Germinal center (tissue), 1 donor: ENCODE results near the gene RGS9BP.
"Not testable (repeated sequence)": the region's sequence is repeated elsewhere in the genome, so short reads cannot be mapped to it uniquely, and the experiment has no call there.

Experiments
- DNase-seq: peaks from one replicate; pipeline ENCODE4 v3.0.0; 2012; ENCODE audit warnings: mixed read lengths, low spot score

Gene RGS9BP

DNA sequence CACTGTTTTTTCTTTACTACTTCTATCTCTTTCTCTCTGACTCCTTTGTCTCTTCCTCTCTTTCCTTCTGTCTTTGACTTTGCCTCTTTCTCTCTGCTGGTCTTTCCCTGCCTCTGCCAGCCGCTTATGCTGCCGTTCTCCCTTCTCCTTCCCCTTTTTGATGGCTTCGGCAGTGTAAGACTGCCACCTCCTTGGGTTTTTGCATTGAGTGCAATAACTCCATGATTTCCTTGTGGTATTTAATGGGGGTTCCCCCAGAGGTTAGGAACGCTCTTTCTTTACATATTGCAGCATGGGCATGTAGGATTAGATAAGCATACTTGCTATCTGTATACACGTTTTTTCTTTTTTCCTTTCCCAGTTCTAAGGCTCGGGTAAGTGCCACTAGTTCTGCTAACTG, 19.9 kb downstream of the RGS9BP start:
- DNase-seq, result not testable (repeated sequence)

DNA sequence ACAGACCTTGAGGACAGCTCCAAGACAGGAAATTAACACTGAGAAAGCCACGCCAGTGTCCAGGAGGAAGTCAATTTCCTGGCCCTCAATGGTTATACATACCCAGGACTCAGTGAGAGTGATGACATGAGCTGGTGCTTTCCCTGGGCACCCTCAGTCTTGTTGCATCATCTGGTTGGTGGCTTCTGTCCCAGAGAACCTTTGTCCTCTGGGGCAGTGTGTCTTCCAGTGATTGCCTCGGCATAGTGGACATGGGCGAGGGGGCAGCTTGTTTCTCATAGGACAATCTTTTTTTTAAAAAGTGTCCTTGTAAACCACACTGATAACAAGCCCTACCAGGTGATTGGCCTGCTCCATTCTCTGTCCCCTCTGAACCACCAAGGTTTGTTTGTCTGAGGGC, 21.1 kb downstream of the RGS9BP start:
- DNase-seq, result not testable (repeated sequence)

DNA sequence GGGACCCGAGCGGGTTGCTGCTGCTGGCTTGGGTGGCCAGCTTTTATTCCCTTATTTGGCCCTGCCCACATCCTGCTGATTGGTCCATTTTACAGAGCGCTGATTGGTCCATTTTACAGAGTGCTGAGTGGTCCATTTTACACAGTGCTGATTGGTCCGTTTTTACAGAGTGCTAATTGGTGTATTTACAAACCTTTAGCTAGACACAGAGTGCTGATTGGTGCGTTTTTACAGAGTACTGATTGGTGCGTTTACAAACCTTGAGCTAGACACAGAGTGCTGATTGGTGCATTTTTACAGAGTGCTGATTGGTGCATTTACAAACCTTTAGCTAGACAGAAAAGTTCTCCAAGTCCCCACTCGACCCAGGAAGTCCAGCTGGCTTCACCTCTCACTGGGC, 24.5 kb downstream of the RGS9BP start:
- not testable (repeated sequence) for DNase-seq

GRCh38 chr19:32702010-32702409, 26.4 kb downstream of the RGS9BP start:
- no peak for DNase-seq

DNA sequence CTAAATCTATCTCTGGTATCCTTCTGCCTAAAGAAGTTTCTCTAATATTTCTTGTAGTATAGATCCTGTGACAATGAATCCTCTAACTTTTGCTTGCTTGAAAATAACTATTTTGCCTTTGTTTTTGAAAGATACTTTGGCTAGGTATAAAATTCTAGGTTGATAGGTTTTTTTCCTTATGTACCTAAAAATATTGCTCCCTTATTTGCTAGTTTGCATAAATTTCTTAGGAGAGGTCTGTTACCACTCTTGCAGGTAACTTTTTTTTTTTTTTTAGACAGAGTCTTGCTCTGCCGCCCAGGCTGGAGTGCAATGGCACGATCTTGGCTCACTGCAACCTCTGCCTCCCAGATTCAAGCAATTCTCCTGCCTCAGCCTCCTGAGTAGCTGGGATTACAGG, 28.4 kb downstream of the RGS9BP start:
- not testable (repeated sequence) for DNase-seq

DNA sequence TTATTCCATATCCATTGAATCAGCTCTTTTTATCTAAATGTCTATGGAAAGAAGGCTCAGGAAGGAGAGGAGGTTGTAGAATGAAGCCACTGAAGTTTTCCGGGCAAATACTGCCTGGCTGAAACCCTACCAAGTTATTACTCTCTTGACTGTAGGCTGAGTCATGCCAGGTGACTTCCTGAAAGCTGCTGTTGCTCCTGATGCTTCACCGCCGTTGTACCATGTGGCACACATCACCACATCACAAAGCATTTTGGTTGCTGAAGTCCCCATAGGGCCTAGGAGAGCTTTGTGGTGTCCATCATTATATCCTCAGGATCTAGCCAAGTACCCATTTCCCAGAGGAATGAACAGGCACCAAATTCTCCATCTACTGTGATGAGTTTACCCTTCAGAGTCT, 32.8 kb downstream of the RGS9BP start:
- DNase-seq, result no peak

GRCh38 chr19:32709032-32709431, 33.4 kb downstream of the RGS9BP start:
- no peak for DNase-seq

DNA sequence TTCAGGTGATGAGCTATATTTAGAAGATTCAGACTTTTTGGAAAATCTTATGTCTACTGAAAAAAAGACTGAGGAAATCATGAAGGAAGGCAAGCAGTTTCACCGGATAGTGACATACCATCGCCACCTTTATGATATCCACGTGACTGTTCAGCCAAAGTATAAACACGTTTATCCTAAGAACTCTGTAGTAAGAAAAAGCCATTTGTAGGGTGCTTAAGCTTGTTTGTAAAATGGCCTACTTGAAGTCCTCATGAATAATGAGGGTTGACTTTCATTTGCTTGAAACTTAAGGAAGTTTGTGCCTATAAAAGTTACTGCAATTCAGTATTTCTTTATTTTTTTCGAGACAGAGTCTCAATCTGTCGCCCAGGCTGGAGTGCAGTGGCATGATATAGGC, 36.1 kb downstream of the RGS9BP start:
- DNase-seq, result no peak

DNA sequence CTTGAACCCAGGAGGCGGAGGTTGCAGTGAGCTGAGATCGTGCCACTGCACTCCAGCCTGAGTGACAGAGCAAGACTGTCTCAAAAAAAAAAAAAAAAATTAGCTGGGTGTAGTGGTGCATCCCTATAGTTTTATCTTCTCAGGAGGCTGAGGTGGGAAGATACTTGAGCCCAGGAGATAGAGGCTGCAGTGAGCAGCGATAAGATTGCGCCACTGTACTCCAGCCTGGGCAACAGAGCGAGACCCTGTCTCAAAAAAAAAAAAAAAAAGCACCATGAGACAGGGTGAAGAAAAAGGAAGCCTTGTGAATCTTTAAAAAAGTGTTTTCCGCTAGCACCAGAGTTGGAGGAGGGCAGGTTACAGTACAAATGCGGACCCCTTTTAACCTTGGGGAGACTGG, 40.6 kb downstream of the RGS9BP start:
- DNase-seq, result not testable (repeated sequence)

- DNase-seq, result no peak
Measured at GRCh38 chr19:32717496-32717895, 41.8 kb downstream of the RGS9BP start.

DNA sequence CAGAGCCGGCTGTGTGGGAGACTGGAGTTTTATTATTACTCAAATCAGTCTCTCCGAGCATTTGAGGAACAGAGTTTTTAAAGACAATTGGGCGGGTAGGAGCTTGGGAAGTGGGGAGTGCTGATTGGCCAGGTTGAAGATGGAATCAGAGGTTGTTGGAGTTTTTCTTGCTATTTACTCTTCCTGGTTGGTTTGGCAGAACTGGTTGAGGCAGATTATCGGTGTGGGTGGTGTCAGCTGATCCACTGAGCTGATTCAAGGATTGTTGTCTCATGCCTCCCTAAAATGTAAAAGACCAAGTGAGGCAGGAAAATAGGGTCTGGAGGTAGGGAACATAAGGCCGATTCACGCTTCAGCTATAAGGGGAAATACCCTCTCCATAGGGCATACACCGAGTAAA, 42.6 kb downstream of the RGS9BP start:
- no peak for DNase-seq

GRCh38 chr19:32719611-32720059, 44.0 kb downstream of the RGS9BP start, which contains the start of gene TDRD12:
Gene TDRD12, plus strand, starts transcription at chr19:32719767. Its CDS starts 306 bp downstream, at chr19:32720073.
- DNase-seq, result peak; percentile 6

GRCh38 chr19:32720216-32720935, 44.7 kb downstream of the RGS9BP start:
- peak; percentile 9 for DNase-seq

DNA sequence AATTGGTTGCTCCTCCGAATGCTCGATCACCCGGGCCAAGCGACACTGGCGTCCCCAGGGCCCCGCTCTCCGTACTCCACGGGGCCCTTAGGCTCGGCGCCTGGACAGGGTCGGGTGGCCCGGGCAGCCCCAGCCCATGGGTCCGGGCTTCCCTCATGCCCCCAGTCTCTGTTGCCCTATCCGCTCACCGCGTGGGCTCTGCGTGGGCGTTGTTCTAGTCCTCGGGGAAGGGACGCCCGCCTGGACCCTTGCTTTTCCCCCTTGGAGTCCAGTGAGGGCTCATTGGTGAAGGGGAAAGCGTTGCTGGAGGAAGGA, 45.2 kb downstream of the RGS9BP start:
- DNase-seq, result no peak
